ENCODE data around the gene ROBO1.

The ROBO1 gene

DNA sequence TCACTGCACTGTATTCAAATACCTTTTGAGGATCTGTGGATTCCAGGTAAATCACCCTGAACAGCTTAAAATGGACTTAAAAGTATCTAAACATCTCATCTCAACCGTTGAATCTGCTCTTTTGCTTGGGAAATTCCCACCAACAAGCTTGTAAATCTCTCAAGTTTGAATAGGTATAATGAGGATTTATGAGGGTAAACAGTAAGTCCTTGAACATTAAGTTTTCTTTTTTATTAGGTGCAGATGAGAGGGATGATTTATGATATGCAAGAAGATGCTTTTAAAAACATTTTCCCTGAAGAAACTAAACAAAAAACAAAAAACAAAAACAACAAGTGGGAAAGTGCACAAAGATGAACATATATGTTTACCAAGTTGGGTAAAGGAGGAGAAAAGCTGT is 290.6 kb downstream of the ROBO1 start:
- no peak overlapping the region for H3K4me3 Mint-ChIP-seq
- no peak for DNase-seq (ENCODE audit: low spot score in 2 of 2)
- H3K27me3 Mint-ChIP-seq = no peaks in the 10 kb centered on the region
- H3K27ac Mint-ChIP-seq (ENCODE audit: low read depth) = no peak overlapping the region
- no peak for ATAC-seq (replicated peaks; ENCODE audit: extremely low read depth, poor library complexity, severe bottlenecking)
- no peaks in the 10 kb centered on the region for H3K4me1 Mint-ChIP-seq
- no peaks in the 10 kb centered on the region for H3K9me3 Mint-ChIP-seq
- no peaks in the 10 kb centered on the region for H3K36me3 Mint-ChIP-seq (ENCODE audit: insufficient read depth)

DNA sequence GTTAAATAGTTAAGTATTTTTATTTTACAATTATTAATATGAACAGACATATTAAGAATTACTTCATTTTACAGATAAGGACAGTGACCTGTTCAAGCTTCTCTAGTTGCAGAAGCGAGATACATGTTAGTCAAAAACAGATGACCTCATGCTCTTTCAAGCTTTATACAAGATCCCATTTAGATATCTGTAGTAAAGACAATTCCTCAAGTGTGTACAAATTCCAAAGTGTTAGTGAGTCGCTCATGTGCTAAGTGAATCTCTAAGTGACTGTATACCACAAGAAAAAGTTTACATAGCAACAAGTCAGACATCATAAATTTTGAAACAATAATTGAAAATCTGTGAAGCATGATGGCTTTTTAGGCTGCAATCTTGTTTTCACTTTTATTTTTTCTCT is 293.8 kb downstream of the ROBO1 start:
- Mint-ChIP-seq H3K27ac (ENCODE audit: low read depth) (no peak overlapping the region), H3K4me3 (no peak overlapping the region), H3K27me3 (no peaks in the 10 kb centered on the region), H3K4me1 (no peaks in the 10 kb centered on the region), H3K9me3 (peaks cover 2% of the 10 kb centered on the region), H3K36me3 (ENCODE audit: insufficient read depth) (no peaks in the 10 kb centered on the region)
- ATAC-seq (replicated peaks; ENCODE audit: extremely low read depth, poor library complexity, severe bottlenecking) = no peak
- DNase-seq (ENCODE audit: low spot score in 2 of 2) = no peak

DNA sequence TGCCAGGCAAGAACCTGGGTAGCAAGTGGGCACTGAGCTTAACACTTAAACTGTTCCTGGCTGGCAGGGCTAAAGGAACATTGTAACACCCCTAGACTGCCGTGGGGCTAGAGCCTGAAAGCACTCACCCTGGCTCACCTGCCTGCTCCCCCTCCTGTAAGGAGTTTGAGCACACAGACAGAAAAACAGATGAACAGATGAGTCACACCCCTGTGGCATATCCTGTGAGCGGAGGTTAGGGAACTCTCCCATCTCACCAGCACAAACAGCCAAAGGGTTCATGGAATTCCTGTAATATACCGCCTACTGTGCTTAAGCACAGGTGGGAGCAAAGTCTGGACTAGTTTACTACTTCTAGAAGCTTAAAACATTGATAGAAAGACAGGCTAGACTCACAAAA is 300.1 kb downstream of the ROBO1 start:
- DNase-seq (ENCODE audit: low spot score in 2 of 2) = no peak

DNA sequence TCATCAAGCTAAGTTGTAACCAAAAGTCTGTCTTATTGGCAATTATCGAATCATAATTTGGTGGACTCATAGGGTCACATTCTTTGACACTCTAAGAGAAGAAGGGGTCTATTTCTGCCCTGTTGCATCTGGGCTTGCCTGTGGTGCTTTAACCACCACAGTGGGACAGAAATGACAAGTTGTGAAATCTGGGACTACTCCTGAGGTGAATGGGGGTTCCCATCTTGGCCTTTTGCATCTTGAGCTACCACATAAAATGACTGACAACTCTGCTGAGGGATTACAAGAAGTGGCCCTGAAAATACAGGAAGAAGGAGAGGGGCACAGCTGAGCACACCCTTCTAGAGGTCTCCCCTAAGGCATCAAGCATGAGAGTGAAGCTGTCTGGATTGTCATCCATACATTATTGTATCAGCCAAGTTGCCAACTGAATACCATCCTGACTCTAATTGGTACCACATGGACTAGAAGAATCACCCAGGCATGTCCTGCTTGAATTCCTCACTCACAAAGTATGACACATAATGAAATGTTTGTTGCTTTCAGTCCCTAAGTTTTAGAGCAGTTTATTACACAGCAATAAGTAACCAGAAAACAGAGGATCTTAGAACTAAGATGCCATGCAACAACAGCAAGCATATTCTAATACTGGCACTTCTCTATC is 306.5 kb downstream of the ROBO1 start:
- no peak overlapping the region for H3K4me3 Mint-ChIP-seq
- peaks cover 12% of the 10 kb centered on the region for H3K9me3 Mint-ChIP-seq
- no peak for ATAC-seq (replicated peaks; ENCODE audit: extremely low read depth, poor library complexity, severe bottlenecking)
- H3K27me3 Mint-ChIP-seq = no peaks in the 10 kb centered on the region
- no peaks in the 10 kb centered on the region for H3K36me3 Mint-ChIP-seq (ENCODE audit: insufficient read depth)
- DNase-seq (ENCODE audit: low spot score in 2 of 2) = no peak
- H3K27ac Mint-ChIP-seq (ENCODE audit: low read depth) = no peak overlapping the region
- H3K4me1 Mint-ChIP-seq = no peaks in the 10 kb centered on the region

More for the DNA sequence above, 300.1 kb downstream of the ROBO1 start:
- peaks cover 17% of the 10 kb centered on the region for H3K9me3 Mint-ChIP-seq
- no peak overlapping the region for H3K27ac Mint-ChIP-seq (ENCODE audit: low read depth)
- no peaks in the 10 kb centered on the region for H3K27me3 Mint-ChIP-seq
- ATAC-seq (replicated peaks; ENCODE audit: extremely low read depth, poor library complexity, severe bottlenecking) = no peak
- H3K4me3 Mint-ChIP-seq = no peak overlapping the region
- no peaks in the 10 kb centered on the region for H3K4me1 Mint-ChIP-seq
- H3K36me3 Mint-ChIP-seq (ENCODE audit: insufficient read depth) = no peaks in the 10 kb centered on the region

DNA sequence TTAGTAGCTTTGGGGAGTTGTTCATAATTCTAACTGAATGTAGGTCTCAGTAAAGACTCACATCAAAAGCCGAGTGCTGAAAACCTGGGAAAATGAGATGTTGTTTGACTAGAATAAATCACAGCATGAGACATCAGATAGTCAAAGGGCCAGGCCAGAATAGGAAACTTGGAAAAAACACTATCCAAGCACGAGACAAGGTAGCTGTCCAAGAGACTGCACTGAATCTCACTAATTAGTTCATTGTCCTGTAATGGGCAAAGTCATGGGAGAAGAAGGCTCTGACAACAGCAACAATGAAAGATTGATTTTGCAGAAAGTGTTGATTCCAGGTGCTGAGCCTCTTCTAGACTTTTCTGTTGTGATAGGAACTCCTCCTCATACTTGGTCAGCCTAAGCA is 314.2 kb downstream of the ROBO1 start:
- H3K4me1 Mint-ChIP-seq = no peaks in the 10 kb centered on the region
- H3K4me3 Mint-ChIP-seq = no peak overlapping the region
- H3K27me3 Mint-ChIP-seq = no peaks in the 10 kb centered on the region

DNA sequence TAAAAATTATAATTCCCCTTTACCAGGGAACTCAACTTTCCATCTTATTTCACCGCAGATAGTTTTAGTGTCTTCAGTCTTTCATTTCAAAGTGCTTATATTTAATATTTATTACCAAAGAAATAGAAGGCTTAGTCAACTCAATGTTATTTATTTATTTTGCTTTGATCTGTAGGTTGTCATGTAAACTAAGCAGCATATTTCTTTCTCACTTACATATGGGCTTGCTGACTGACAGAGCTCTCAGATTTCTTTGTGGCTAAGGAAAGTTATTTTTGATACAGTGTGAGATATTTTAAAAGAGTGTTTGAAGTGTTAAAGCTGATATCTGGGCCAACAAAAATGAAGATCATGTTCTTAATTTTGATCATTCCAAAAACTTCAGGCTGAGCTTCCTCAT is 331.4 kb downstream of the ROBO1 start:
- no peak for ATAC-seq (replicated peaks; ENCODE audit: extremely low read depth, poor library complexity, severe bottlenecking)
- no peaks in the 10 kb centered on the region for H3K36me3 Mint-ChIP-seq (ENCODE audit: insufficient read depth)

More for the DNA sequence above, 314.2 kb downstream of the ROBO1 start:
- ATAC-seq (replicated peaks; ENCODE audit: extremely low read depth, poor library complexity, severe bottlenecking) (no peak), DNase-seq (ENCODE audit: low spot score in 2 of 2) (no peak)
- Mint-ChIP-seq H3K9me3 (peaks cover 18% of the 10 kb centered on the region), H3K27ac (ENCODE audit: low read depth) (no peak overlapping the region), H3K36me3 (ENCODE audit: insufficient read depth) (no peaks in the 10 kb centered on the region)

DNA sequence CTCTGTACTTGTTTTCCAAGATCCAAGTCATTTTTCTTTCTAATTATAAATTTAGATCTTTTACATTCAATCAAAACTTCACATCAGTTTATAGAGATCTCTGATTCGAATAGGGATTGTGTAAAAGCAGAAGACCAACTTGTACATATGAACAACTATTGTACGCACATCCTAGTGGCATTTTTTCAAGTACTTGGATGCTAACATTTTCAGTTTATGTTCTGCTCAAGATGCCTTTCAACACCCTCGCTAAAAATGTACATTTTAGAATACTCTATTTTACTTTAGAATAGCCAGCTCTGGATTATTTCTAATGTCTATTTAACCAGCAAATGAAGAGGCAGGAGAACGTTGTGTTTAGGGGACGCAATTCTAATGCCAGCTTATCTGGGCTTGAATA is 340.7 kb downstream of the ROBO1 start:
- no peak for ATAC-seq (replicated peaks; ENCODE audit: extremely low read depth, poor library complexity, severe bottlenecking)
- Mint-ChIP-seq H3K9me3 (peaks cover 12% of the 10 kb centered on the region), H3K4me3 (no peak overlapping the region), H3K4me1 (no peaks in the 10 kb centered on the region), H3K36me3 (ENCODE audit: insufficient read depth) (no peaks in the 10 kb centered on the region), H3K27me3 (no peaks in the 10 kb centered on the region), H3K27ac (ENCODE audit: low read depth) (no peak overlapping the region)
- no peak for DNase-seq (ENCODE audit: low spot score in 2 of 2)

More for the DNA sequence above, 331.4 kb downstream of the ROBO1 start:
- Mint-ChIP-seq H3K9me3 (peaks cover 14% of the 10 kb centered on the region), H3K27ac (ENCODE audit: low read depth) (no peak overlapping the region), H3K4me3 (no peak overlapping the region), H3K4me1 (no peaks in the 10 kb centered on the region), H3K27me3 (no peaks in the 10 kb centered on the region)
- DNase-seq (ENCODE audit: low spot score in 2 of 2) = no peak

DNA sequence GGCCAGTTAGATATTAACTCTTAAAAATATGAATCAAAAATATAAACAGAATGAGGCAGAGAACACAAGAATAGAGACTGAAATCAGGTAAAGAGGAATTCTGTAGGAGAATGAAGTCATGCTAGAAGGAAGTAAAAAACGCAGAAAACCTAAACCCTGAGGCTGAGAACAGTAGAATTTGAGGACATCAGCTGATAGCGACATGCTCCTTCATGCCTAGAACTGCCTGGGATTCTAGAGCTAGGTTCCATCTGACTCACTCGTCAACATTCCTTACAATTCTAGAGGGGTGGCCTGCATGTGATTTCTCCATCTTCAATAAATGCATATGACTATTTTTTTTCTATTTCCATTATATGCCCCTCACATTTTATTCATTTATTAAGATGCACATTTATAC is 343.0 kb downstream of the ROBO1 start:
- H3K9me3 Mint-ChIP-seq = peaks cover 12% of the 10 kb centered on the region
- H3K27ac Mint-ChIP-seq (ENCODE audit: low read depth) = no peak overlapping the region
- no peaks in the 10 kb centered on the region for H3K4me1 Mint-ChIP-seq
- ATAC-seq (replicated peaks; ENCODE audit: extremely low read depth, poor library complexity, severe bottlenecking) = no peak
- H3K4me3 Mint-ChIP-seq = no peak overlapping the region
- H3K36me3 Mint-ChIP-seq (ENCODE audit: insufficient read depth) = no peaks in the 10 kb centered on the region
- H3K27me3 Mint-ChIP-seq = no peaks in the 10 kb centered on the region
- DNase-seq (ENCODE audit: low spot score in 2 of 2) = no peak

DNA sequence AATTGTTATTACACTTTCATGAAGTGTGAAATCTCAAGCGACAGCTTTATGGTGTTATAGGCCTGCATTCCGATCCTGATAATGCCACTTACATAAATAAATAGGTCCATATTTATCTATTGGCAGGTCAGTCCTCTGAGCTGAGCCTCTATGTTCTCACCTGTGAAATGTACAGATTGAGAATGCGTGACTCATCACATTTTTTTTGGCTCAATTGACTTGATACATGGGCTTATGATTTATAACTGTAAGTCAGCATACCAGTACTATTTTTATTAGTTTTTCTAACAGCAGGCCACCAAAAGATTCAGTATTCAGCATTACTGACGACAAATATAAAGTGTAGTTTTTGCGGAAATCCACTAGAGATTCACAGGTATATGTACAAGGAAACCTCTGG is 344.4 kb downstream of the ROBO1 start:
- Mint-ChIP-seq H3K9me3 (peaks cover 12% of the 10 kb centered on the region), H3K4me1 (no peaks in the 10 kb centered on the region), H3K27me3 (no peaks in the 10 kb centered on the region), H3K36me3 (ENCODE audit: insufficient read depth) (no peaks in the 10 kb centered on the region), H3K27ac (ENCODE audit: low read depth) (no peak overlapping the region), H3K4me3 (no peak overlapping the region)
- ATAC-seq (replicated peaks; ENCODE audit: extremely low read depth, poor library complexity, severe bottlenecking) (no peak), DNase-seq (ENCODE audit: low spot score in 2 of 2) (no peak)

DNA sequence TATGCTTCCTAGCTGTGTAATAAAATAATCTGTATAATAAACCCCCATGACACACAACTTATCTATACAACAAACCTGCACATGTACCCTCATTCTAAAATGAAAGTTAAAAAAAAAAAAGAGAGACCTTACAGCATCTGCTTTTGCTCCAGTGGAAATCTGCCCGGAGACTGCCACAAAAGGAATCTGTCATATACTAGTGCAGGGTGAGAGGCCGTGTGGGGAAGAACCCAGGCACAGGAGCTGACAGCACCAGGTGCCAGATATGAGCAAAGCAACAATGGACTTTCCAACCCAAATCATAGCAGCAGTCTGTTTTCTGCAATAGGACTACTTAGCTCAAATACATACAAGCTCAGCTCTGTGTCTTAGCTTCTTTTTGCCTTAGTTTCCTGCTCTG is 346.5 kb downstream of the ROBO1 start:
- H3K4me3 Mint-ChIP-seq = no peak overlapping the region
- DNase-seq (ENCODE audit: low spot score in 2 of 2) (no peak), ATAC-seq (replicated peaks; ENCODE audit: extremely low read depth, poor library complexity, severe bottlenecking) (no peak)
- no peaks in the 10 kb centered on the region for H3K36me3 Mint-ChIP-seq (ENCODE audit: insufficient read depth)
- peaks cover 12% of the 10 kb centered on the region for H3K9me3 Mint-ChIP-seq
- no peaks in the 10 kb centered on the region for H3K27me3 Mint-ChIP-seq
- no peak overlapping the region for H3K27ac Mint-ChIP-seq (ENCODE audit: low read depth)
- no peaks in the 10 kb centered on the region for H3K4me1 Mint-ChIP-seq

DNA sequence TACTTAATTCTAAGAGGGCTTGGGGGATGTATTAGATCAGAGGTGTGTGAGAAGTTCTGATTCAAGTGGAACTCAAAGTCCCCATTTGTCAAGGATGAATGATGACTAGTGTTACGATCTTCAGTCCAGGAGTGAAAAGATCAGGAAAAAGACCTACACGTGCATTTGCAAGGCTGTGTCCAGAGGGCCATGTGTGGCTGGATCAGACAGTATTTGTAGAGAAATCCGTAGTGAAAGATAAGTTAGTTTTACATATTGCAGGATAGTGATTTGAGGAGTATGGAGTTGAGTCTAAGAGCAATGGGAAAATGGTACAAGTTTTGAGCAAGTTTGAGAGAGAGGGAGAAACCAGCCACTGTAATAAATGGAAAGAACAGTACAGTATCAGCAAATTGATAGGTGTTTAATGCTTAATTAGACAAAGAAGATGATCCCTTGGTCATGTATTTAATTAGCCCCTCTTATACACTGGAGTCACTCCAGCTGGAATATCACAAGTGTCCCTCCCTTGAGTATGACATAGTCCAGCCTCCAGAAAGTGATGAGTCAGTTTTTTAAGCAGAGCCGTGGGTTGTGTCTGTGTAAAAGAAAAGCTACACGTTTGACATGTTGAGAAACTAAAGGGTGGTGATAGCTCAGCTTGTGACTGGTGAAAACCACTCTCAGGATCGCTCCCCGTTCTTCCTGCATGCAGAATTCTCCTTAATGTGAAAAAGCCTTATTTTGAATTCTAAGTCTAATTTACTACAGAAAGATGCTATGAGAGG is 348.8 kb downstream of the ROBO1 start:
- ATAC-seq (replicated peaks; ENCODE audit: extremely low read depth, poor library complexity, severe bottlenecking) = no peak
- no peak overlapping the region for H3K27ac Mint-ChIP-seq (ENCODE audit: low read depth)
- no peaks in the 10 kb centered on the region for H3K27me3 Mint-ChIP-seq
- no peaks in the 10 kb centered on the region for H3K36me3 Mint-ChIP-seq (ENCODE audit: insufficient read depth)
- peaks cover 18% of the 10 kb centered on the region for H3K9me3 Mint-ChIP-seq
- H3K4me3 Mint-ChIP-seq = no peak overlapping the region
- no peaks in the 10 kb centered on the region for H3K4me1 Mint-ChIP-seq
- no peak for DNase-seq (ENCODE audit: low spot score in 2 of 2)

DNA sequence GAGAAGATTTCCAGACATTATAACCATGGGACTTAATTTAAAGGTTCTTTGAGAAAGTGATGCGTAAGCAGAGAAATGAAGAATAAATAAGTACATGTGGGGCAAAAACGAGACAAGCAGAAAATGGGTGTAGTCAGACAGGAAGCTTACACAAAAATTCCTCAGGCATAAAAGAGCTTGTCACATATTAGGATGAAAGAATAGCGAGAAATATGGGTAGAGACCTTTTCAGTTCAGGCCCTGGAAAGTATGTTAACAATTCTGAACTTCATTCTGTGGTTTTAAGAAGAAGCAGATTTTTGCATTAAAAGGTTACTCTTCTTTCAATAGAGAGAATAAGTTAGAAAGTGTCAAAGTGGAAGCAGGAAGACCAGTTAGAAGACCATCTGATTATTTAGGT is 352.4 kb downstream of the ROBO1 start:
- Mint-ChIP-seq H3K27ac (ENCODE audit: low read depth) (no peak overlapping the region), H3K4me1 (no peaks in the 10 kb centered on the region), H3K4me3 (no peak overlapping the region), H3K36me3 (ENCODE audit: insufficient read depth) (no peaks in the 10 kb centered on the region), H3K27me3 (no peaks in the 10 kb centered on the region), H3K9me3 (peaks cover 29% of the 10 kb centered on the region)
- ATAC-seq (replicated peaks; ENCODE audit: extremely low read depth, poor library complexity, severe bottlenecking) (no peak), DNase-seq (ENCODE audit: low spot score in 2 of 2) (no peak)

DNA sequence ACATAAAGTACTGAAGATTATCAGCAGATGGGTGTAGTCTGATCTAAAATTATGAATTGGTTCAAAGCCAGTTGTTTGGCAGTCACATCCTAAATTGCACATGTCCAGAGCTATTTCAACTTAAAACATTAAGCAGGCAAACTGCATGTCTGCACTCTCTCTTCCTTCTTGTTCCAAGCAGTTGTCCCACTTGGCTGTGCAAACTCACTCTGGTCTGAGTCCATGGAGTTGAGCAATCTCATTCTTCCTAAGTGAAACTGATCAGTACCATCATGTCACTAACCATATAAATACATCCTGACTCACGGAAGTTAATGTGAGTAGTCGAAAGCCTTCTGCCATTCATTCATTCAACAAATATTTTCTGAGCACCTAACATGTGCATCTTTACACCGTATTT is 353.0 kb downstream of the ROBO1 start:
- no peaks in the 10 kb centered on the region for H3K4me1 Mint-ChIP-seq
- ATAC-seq (replicated peaks; ENCODE audit: extremely low read depth, poor library complexity, severe bottlenecking) (no peak), DNase-seq (ENCODE audit: low spot score in 2 of 2) (no peak)
- H3K4me3 Mint-ChIP-seq = no peak overlapping the region
- H3K36me3 Mint-ChIP-seq (ENCODE audit: insufficient read depth) = no peaks in the 10 kb centered on the region
- no peak overlapping the region for H3K27ac Mint-ChIP-seq (ENCODE audit: low read depth)
- H3K27me3 Mint-ChIP-seq = no peaks in the 10 kb centered on the region
- H3K9me3 Mint-ChIP-seq = peaks cover 32% of the 10 kb centered on the region
